ENCODE data around the gene WFDC5. TPM values are rescaled to one million over a fixed set of nuclear protein-coding genes. Genes with fewer than 3 reads are reported as not detected.

WFDC5 gene
- total RNA-seq, 4 donors from 2014 or later = not detected

DNA sequence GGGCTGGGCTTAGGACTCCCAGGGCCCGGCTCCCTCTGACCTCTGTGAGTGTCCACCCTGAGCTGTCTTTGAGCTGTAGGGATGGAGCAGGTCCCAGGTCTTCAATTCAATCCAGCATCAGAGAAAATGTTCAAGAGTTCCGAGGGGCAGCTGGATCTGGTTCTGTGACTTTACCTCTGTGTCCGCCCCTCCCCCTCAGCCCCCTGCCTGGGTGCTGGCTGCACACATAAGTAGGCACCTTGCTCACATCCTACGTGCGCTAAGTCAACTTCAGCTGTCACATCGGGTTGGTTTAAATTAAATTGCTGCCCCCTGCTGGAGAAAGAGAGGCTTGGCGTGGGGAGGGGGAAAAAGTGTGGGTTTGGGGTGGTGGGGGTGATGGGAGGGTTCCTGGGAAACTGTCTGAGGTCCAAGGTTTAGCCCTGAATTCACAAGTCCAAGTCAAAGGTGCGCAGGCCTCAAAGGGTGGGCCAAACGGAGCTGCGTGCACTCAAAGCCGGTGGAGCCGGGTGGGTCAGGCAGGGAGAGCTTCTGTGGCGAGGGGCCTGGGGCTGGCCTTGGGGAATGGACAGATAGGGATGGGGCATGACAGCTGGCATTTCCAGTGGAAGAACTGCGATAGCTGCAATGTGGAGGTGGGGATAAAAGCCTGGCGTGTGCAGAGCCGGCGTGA, 3.0 kb downstream of the WFDC5 start:
- no peak for DNase-seq
- Histone ChIP-seq H3K27me3 (no peaks in the 10 kb centered on the region), H3K4me1 (no peaks in the 10 kb centered on the region), H3K9me3 (no peaks in the 10 kb centered on the region), H3K36me3 (no peaks in the 10 kb centered on the region), H3K27ac (no peak overlapping the region), H3K4me3 (no peak overlapping the region)
- TF ChIP-seq, protein P1, sequence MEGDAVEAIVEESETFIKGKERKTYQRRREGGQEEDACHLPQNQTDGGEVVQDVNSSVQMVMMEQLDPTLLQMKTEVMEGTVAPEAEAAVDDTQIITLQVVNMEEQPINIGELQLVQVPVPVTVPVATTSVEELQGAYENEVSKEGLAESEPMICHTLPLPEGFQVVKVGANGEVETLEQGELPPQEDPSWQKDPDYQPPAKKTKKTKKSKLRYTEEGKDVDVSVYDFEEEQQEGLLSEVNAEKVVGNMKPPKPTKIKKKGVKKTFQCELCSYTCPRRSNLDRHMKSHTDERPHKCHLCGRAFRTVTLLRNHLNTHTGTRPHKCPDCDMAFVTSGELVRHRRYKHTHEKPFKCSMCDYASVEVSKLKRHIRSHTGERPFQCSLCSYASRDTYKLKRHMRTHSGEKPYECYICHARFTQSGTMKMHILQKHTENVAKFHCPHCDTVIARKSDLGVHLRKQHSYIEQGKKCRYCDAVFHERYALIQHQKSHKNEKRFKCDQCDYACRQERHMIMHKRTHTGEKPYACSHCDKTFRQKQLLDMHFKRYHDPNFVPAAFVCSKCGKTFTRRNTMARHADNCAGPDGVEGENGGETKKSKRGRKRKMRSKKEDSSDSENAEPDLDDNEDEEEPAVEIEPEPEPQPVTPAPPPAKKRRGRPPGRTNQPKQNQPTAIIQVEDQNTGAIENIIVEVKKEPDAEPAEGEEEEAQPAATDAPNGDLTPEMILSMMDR (IDR thresholded peaks at IDR 0.05) = peak in 3 of 6 experiments; percentile 10 to 42 (median 16)
- no peak for TF ChIP-seq POLR2A (IDR thresholded peaks at IDR 0.05)

DNA sequence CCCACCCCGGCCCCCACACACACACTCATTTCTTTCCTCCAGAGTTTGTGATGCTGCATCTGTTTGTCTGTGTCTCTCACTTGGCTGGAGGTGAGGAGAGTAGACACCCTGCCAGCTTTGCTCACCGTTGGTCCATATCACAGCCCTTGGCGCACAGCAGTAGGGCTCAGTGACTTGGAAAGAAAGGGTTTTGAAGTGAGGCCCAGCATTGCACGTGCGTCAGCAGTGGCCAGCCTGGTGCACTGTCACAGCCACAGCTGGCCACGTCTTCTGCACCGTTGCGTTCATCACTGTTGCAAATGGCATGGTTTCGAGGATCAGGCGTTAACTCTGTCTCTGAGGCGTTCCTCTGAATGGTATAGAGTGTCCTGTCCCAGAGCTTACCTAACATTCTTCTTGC, 3.7 kb downstream of the WFDC5 start:
- H3K27me3 ChIP-seq = no peaks in the 10 kb centered on the region
- H3K27ac ChIP-seq = no peak overlapping the region
- no peaks in the 10 kb centered on the region for H3K4me1 ChIP-seq
- no peak for DNase-seq
- no peaks in the 10 kb centered on the region for H3K36me3 ChIP-seq
- H3K4me3 ChIP-seq = no peak overlapping the region
- no peak for TF ChIP-seq POLR2A (IDR thresholded peaks at IDR 0.05)
- TF ChIP-seq, protein P1 (IDR thresholded peaks at IDR 0.05) = no peak
- H3K9me3 ChIP-seq = no peaks in the 10 kb centered on the region

DNA sequence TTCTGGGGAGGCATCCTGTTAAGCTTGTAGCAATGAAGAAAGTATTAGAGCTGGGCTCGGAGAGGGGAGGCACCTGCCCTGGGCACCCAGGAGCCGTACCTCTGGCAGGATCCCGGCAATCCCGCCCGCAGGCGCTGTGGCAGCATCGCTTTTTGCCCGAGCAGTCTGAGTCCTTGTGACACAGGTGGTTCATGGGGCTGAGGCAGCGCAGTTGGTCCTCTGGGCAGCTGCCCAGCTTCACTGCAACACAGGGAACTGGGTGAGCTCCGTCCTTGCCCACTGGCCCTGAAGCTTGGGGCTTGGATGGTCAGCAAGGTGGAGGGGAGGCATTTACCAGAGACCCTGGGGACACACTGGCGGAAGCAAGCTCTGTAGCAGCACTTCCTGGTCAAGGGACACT, 4.7 kb downstream of the WFDC5 start:
- no peaks in the 10 kb centered on the region for H3K4me1 ChIP-seq
- no peaks in the 10 kb centered on the region for H3K27me3 ChIP-seq
- H3K27ac ChIP-seq = no peak overlapping the region
- H3K36me3 ChIP-seq = no peaks in the 10 kb centered on the region
- no peaks in the 10 kb centered on the region for H3K9me3 ChIP-seq
- DNase-seq = no peak
- H3K4me3 ChIP-seq = no peak overlapping the region
- TF ChIP-seq POLR2A (IDR thresholded peaks at IDR 0.05) = no peak
- TF ChIP-seq, protein P1 (IDR thresholded peaks at IDR 0.05) = no peak

DNA sequence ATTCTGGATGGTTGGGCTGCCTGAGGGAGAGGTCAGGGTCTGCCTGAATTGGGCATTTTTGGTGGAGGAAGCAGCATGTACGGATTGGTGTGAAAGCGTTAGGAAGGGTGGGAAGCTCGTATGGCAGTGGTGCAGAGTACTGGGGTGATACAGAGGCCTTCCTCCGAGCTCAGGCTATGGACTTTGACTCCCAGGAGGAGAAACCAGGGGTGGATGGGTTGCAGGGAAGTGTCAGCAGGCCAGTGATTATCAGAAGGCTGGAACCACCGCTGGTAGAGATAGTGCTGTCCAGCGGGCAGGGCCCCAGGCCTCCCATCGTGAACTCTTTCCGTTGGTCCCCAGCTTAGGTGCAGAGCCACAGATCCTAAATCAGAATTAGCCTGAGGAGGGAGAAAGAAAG, 5.3 kb downstream of the WFDC5 start:
- Histone ChIP-seq H3K4me3 (no peak overlapping the region), H3K4me1 (no peaks in the 10 kb centered on the region), H3K27ac (no peak overlapping the region), H3K9me3 (no peaks in the 10 kb centered on the region), H3K27me3 (no peaks in the 10 kb centered on the region), H3K36me3 (no peaks in the 10 kb centered on the region)
- DNase-seq = no peak
- TF ChIP-seq, protein P1 (IDR thresholded peaks at IDR 0.05) = no peak
- no peak for TF ChIP-seq POLR2A (IDR thresholded peaks at IDR 0.05)

DNA sequence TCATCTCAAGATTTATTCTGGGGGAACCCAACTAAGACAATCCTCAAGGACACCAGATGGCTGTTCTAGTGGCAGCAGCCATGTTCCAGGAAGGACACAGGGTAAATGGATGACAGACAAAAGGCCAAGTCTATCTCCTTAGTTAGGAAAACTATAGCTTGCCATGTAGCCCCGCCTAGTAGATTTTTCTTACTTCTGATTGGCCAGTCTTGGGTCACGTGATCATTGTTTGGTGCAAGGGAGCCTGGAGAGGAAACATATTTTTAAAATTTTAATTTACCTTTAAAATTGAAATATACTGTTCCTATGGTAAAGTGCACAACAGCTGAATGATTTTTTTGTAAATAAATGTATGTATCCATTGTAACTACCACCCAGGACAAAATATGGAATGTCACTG, 9.7 kb downstream of the WFDC5 start:
- H3K4me1 ChIP-seq = peaks cover 0 to 4% (median 0%) of the 10 kb centered on the region in 4 donors
- no peaks in the 10 kb centered on the region for H3K36me3 ChIP-seq
- no peak overlapping the region for H3K4me3 ChIP-seq
- H3K27me3 ChIP-seq = peaks cover 0 to 5% of the 10 kb centered on the region in 2 donors
- no peaks in the 10 kb centered on the region for H3K9me3 ChIP-seq
- H3K27ac ChIP-seq = no peak overlapping the region
- DNase-seq = no peak
- TF ChIP-seq, protein P1 (IDR thresholded peaks at IDR 0.05) = no peak
- TF ChIP-seq POLR2A (IDR thresholded peaks at IDR 0.05) = no peak

Measured in Peyer's patch (tissue), 4 donors.